Esophagus muscularis mucosa (tissue), 4 donors: ENCODE measurements around the gene WWOX. TPM values are rescaled to one million over a fixed set of nuclear protein-coding genes. Genes with fewer than 3 reads are reported as not detected.

Experiments used
- DNase-seq: peaks from one replicate; pipeline ENCODE4 v3.0.0-alpha.2; 2017; ENCODE audit errors: extremely low spot score
- H3K27ac ChIP-seq, 4 donors: fragments of 200-600 bp; sonication (generic); replicated peaks in 1 of 4; 1 replicate in 3 of 4; 2 replicates in 1 of 4; pipeline ENCODE4 v1.5.1; 2016 to 2019; ENCODE audit warnings: mild to moderate bottlenecking in 1 of 4
- H3K27me3 ChIP-seq, 4 donors: fragments of 200-600 bp; sonication (generic); one replicate each; pipeline versions ENCODE4 v1.5.1 to v1.6.0; 2016 to 2019
- H3K36me3 ChIP-seq, 4 donors: fragments of 200-600 bp; sonication (generic); one replicate each; pipeline ENCODE4 v1.5.1; 2016 to 2019
- H3K4me1 ChIP-seq, 4 donors: fragments of 200-600 bp; sonication (generic); one replicate each; pipeline ENCODE4 v1.5.1; 2016 to 2019
- H3K4me3 ChIP-seq, 4 donors: fragments of 200-600 bp; sonication (generic); 1 replicate in 2 of 4; 2 replicates in 2 of 4; pipeline ENCODE4 v1.5.1; 2016 to 2019; ENCODE audit warnings: mild to moderate bottlenecking in 4 of 4, moderate library complexity in 1 of 4
- H3K9me3 ChIP-seq, 4 donors: fragments of 200-600 bp; sonication (generic); 1 replicate in 3 of 4; 2 replicates in 1 of 4; pipeline ENCODE4 v1.5.1; 2016 to 2019
- CTCF ChIP-seq, 3 experiments: fragments of 200-600 bp in 2 of 3; fragments of 450-650 bp in 1 of 3; sonication (generic) in 2 of 3; IDR thresholded peaks; one replicate each; pipeline ENCODE4 v1.5.1; 2017 to 2019; ENCODE audit warnings: antibody characterized with exemption in 3 of 3, mild to moderate bottlenecking in 2 of 3, moderate library complexity in 1 of 3
- EP300 ChIP-seq: sonication (generic); formaldehyde crosslinking; IDR thresholded peaks from one replicate; pipeline ENCODE4 v1.6.1; 2017; ENCODE audit warnings: antibody characterized with exemption
- POLR2A ChIP-seq: fragments of 450-650 bp; IDR thresholded peaks from one replicate; pipeline ENCODE4 v1.6.1; 2017; ENCODE audit warnings: antibody characterized with exemption, moderate library complexity, mild to moderate bottlenecking, low read depth
- POLR2AphosphoS5 ChIP-seq, 2 donors: sonication (generic); formaldehyde crosslinking; IDR thresholded peaks; one replicate each; pipeline ENCODE4 v1.6.1; 2017; ENCODE audit warnings: antibody characterized with exemption in 2 of 2
- WGBS: methylation state at CpG from one replicate; pipeline ENCODE4 v1.1.5; 2018; 5-methylcytosine and 5-hydroxymethylcytosine counted together
- intact Hi-C: fragments of 100-400 bp; cut with DNase I; formaldehyde crosslinking; loops from one replicate; pipeline ENCODE4 v1.15.1; 2023
- total RNA-seq, 4 donors: library from RNA; depleted of rRNA; stranded (reverse); fragments of >200 nt; gene quantifications; one replicate each; pipeline versions ENCODE4 v1.1.0 to v1.2.1, GENCODE V29; 2016

Gene WWOX
- total RNA-seq, 4 donors from 2014 or later, result 14.4 to 27.8 (median 15.4) TPM

DNA sequence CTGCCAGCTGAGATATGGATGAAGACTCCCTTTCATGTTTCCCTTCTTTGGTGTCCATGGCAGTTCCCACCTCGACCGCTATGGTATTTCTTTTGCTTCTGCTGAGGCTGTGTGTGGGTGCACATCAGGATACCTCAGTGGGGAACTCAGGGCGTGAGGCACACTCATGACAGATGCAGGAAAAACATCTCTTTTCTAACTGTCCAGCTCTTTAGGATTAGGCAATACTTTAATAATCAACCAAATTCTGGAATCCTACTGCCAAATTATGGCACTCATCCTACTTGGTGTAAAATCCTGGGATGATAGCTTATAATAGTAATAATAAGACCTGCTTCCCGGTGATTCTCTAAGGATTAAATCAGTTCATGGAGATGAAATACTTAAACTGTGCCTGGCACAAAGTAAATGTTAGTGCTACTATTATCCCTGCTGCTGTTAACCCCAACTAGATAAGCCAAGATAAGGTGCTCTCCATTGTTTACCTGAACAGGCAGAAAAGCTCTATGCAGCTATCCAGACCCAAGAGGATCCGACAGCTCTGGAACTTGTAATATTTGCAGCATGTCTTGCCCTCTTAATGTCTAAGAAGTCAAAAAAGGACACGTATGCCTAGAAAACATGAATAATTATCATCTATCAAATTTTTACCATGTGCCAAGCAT lies 543.3 kb downstream of the WWOX start:
- Histone ChIP-seq H3K27me3 (no peaks in the 10 kb centered on the region), H3K36me3 (no peaks in the 10 kb centered on the region), H3K9me3 (no peaks in the 10 kb centered on the region), H3K4me3 (no peak overlapping the region), H3K4me1 (peaks cover 0 to 5% (median 2%) of the 10 kb centered on the region in 4 donors), H3K27ac (no peak overlapping the region)
- no peak for TF ChIP-seq POLR2AphosphoS5 (IDR thresholded peaks at IDR 0.05)
- TF ChIP-seq EP300, result no peak
- TF ChIP-seq CTCF (IDR thresholded peaks at IDR 0.05), result no peak
- no peak for TF ChIP-seq POLR2A
- DNase-seq, result no peak
- WGBS, result 86% methylated on average over 6 of the region's 6 CpGs
- intact Hi-C loops, result no loop called here

DNA sequence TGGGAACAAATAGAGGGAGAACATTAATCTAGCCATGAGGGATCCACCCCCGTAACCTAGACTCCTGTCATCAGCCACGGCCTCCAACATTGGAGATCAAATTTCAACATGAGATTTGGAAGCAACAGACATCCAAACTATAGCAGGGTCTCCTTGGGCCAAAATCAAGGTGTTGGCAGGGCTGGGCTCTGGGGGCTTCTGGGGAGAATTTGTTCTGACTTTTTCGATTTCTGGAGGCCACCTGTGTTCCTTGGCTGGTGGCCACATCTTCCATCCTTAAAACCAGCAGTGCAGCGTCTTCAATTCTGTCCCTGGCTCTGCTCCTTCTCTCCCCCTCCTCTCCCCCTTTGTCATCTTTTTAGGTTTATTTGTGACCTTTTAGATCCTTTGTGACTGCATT lies 546.2 kb downstream of the WWOX start:
- WGBS, result 93% methylated on average over 4 of the region's 4 CpGs
- intact Hi-C loops, result no loop called here
- Histone ChIP-seq H3K27me3 (no peaks in the 10 kb centered on the region), H3K4me1 (peaks cover 6 to 12% (median 10%) of the 10 kb centered on the region in 4 donors), H3K27ac (no peak overlapping the region), H3K36me3 (no peaks in the 10 kb centered on the region), H3K4me3 (no peak overlapping the region), H3K9me3 (no peaks in the 10 kb centered on the region)
- TF ChIP-seq POLR2A (no peak), CTCF (IDR thresholded peaks at IDR 0.05) (no peak), POLR2AphosphoS5 (IDR thresholded peaks at IDR 0.05) (no peak), EP300 (no peak)
- DNase-seq, result no peak

- H3K27ac ChIP-seq, result no peak overlapping the region
- no peak for TF ChIP-seq EP300
- TF ChIP-seq POLR2A, result no peak
- TF ChIP-seq POLR2AphosphoS5 (IDR thresholded peaks at IDR 0.05), result no peak
- no peak for TF ChIP-seq CTCF (IDR thresholded peaks at IDR 0.05)
- no peaks in the 10 kb centered on the region for H3K36me3 ChIP-seq
- no peaks in the 10 kb centered on the region for H3K27me3 ChIP-seq
- no peak overlapping the region for H3K4me3 ChIP-seq
- intact Hi-C loops, result no loop called here
- no peak for DNase-seq
- no peaks in the 10 kb centered on the region for H3K9me3 ChIP-seq
- WGBS, result 87% methylated on average over 3 of the region's 3 CpGs
- peaks cover 6 to 12% (median 10%) of the 10 kb centered on the region in 4 donors for H3K4me1 ChIP-seq
Measured at GRCh38 chr16:78647019-78647418, 547.6 kb downstream of the WWOX start.

- Histone ChIP-seq H3K4me3 (no peak overlapping the region), H3K4me1 (peaks cover 6 to 12% (median 10%) of the 10 kb centered on the region in 4 donors), H3K36me3 (no peaks in the 10 kb centered on the region), H3K27me3 (no peaks in the 10 kb centered on the region), H3K9me3 (no peaks in the 10 kb centered on the region), H3K27ac (no peak overlapping the region)
- intact Hi-C loops, result no loop called here
- no peak for TF ChIP-seq EP300
- no peak for TF ChIP-seq CTCF (IDR thresholded peaks at IDR 0.05)
- no peak for TF ChIP-seq POLR2AphosphoS5 (IDR thresholded peaks at IDR 0.05)
- TF ChIP-seq POLR2A, result no peak
- no peak for DNase-seq
- 71% methylated on average over 2 of the region's 2 CpGs for WGBS
Measured at GRCh38 chr16:78647491-78647890, 548.0 kb downstream of the WWOX start.

- DNase-seq, result no peak
- H3K4me3 ChIP-seq, result no peak overlapping the region
- no peaks in the 10 kb centered on the region for H3K36me3 ChIP-seq
- peaks cover 6 to 12% (median 10%) of the 10 kb centered on the region in 4 donors for H3K4me1 ChIP-seq
- intact Hi-C loops, result no loop called here
- H3K27me3 ChIP-seq, result no peaks in the 10 kb centered on the region
- no peak overlapping the region for H3K27ac ChIP-seq
- 53% methylated on average over 3 of the region's 3 CpGs for WGBS
- no peaks in the 10 kb centered on the region for H3K9me3 ChIP-seq
- TF ChIP-seq POLR2A, result no peak
- no peak for TF ChIP-seq EP300
- no peak for TF ChIP-seq POLR2AphosphoS5 (IDR thresholded peaks at IDR 0.05)
- TF ChIP-seq CTCF (IDR thresholded peaks at IDR 0.05), result no peak
Measured at GRCh38 chr16:78648517-78648916, 549.1 kb downstream of the WWOX start.
